Neural progenitor cell (in vitro differentiated cells): ENCODE results near the gene STAT3. TPM values are rescaled to one million over a fixed set of nuclear protein-coding genes. Genes with fewer than 3 reads are reported as not detected.
"Not testable (repeated sequence)": the region's sequence is repeated elsewhere in the genome, so short reads cannot be mapped to it uniquely, and the experiment has no call there.

Experiments
- DNase-seq: peaks from one replicate; pipeline ENCODE4 v3.0.0-alpha.2; 2016; ENCODE audit warnings: low spot score
- H2AFZ ChIP-seq: fragments of 200-600 bp; sonication (generic); replicated peaks from 2 replicates; pipeline ENCODE4 v1.6.1; 2016; ENCODE audit warnings: antibody characterized with exemption
- H3F3A ChIP-seq: fragments of 200-600 bp; sonication (generic); 2 replicates; pipeline ENCODE4 v1.6.1; 2016; ENCODE audit warnings: antibody characterized with exemption, low read depth
- H3K27ac ChIP-seq: fragments of 200-600 bp; sonication (generic); 2 replicates; pipeline ENCODE4 v1.5.1; 2016; ENCODE audit warnings: mild to moderate bottlenecking
- H3K27me3 ChIP-seq: fragments of 200-600 bp; sonication (generic); 2 replicates; pipeline ENCODE4 v1.6.1; 2016; ENCODE audit warnings: mild to moderate bottlenecking, moderate library complexity
- H3K36me3 ChIP-seq: fragments of 200-600 bp; sonication (generic); 2 replicates; pipeline ENCODE4 v1.5.1; 2016
- H3K4me1 ChIP-seq: fragments of 200-600 bp; sonication (generic); 2 replicates; pipeline ENCODE4 v1.6.1; 2016; ENCODE audit warnings: mixed run types
- H3K4me2 ChIP-seq: fragments of 200-600 bp; sonication (generic); 2 replicates; pipeline ENCODE4 v1.6.1; 2016
- H3K4me3 ChIP-seq: fragments of 200-600 bp; sonication (generic); 2 replicates; pipeline ENCODE4 v1.5.1; 2016
- H3K79me2 ChIP-seq: fragments of 200-600 bp; sonication (generic); 2 replicates; pipeline ENCODE4 v1.6.1; 2016; ENCODE audit warnings: low read depth
- H3K9ac ChIP-seq: fragments of 200-600 bp; sonication (generic); 2 replicates; pipeline ENCODE4 v1.6.1; 2016
- H3K9me3 ChIP-seq: fragments of 200-600 bp; sonication (generic); 2 replicates; pipeline ENCODE4 v1.5.1; 2016; ENCODE audit warnings: low read depth
- H4K20me1 ChIP-seq: fragments of 200-600 bp; sonication (generic); 2 replicates; pipeline ENCODE4 v1.6.1; 2016; ENCODE audit warnings: low read depth
- H3K27ac Mint-ChIP-seq: 3 replicates; pipeline ENCODE4 v1.8.0; 2021; ENCODE audit warnings: mixed read lengths
- H3K27me3 Mint-ChIP-seq: 2 replicates; pipeline ENCODE4 v1.8.0; 2022; ENCODE audit warnings: low read depth, mild to moderate bottlenecking, inconsistent platforms, moderate library complexity, mixed read lengths; ENCODE audit not compliant: insufficient read depth
- H3K36me3 Mint-ChIP-seq: 3 replicates; pipeline ENCODE4 v1.8.0; 2021; ENCODE audit warnings: mixed read lengths
- H3K4me1 Mint-ChIP-seq: 3 replicates; pipeline ENCODE4 v1.8.0; 2021; ENCODE audit warnings: mixed read lengths
- H3K4me3 Mint-ChIP-seq: 3 replicates; pipeline ENCODE4 v1.8.0; 2021; ENCODE audit warnings: mild to moderate bottlenecking, moderate library complexity, mixed read lengths
- H3K9me3 Mint-ChIP-seq: 3 replicates; pipeline ENCODE4 v1.8.0; 2020; ENCODE audit warnings: mixed read lengths
- CTCF ChIP-seq: fragments of 200-600 bp; sonication (generic); IDR thresholded peaks from 2 replicates; pipeline ENCODE4 v1.5.1; 2017; ENCODE audit warnings: antibody characterized with exemption, mild to moderate bottlenecking
- EZH2 ChIP-seq: fragments of 200-600 bp; sonication (generic); IDR thresholded peaks from 2 replicates; pipeline ENCODE4 v1.6.1; 2017; ENCODE audit warnings: antibody characterized with exemption, mild to moderate bottlenecking, moderate library complexity
- EZH2phosphoT487 ChIP-seq: fragments of 200-600 bp; sonication (generic); IDR thresholded peaks from 2 replicates; pipeline ENCODE4 v1.6.1; 2017; ENCODE audit warnings: antibody characterized with exemption
- total RNA-seq: library from RNA; depleted of rRNA; stranded (reverse); fragments of >200 nt; gene quantifications from 2 replicates; pipeline ENCODE4 v1.2.3, GENCODE V29; 2015; ENCODE audit warnings: low replicate concordance

Gene STAT3
- total RNA-seq, 1 donor from 2014 or later, result 54.9 TPM

- peak; percentile 97 for DNase-seq
- peaks cover 3% of the 10 kb centered on the region for H3K36me3 Mint-ChIP-seq
- H3K27ac Mint-ChIP-seq, result no peak overlapping the region
- Histone ChIP-seq H3K27me3 (no peaks in the 10 kb centered on the region), H4K20me1 (no peaks in the 10 kb centered on the region), H3K9me3 (no peaks in the 10 kb centered on the region), H3K27ac (no peak overlapping the region), H3K9ac (no peak overlapping the region), H3F3A (peaks cover 11% of the 10 kb centered on the region), H3K36me3 (peaks cover 7% of the 10 kb centered on the region), H2AFZ (no peak overlapping the region), H3K79me2 (peaks cover 3% of the 10 kb centered on the region), H3K4me3 (no peak overlapping the region), H3K4me2 (no peak overlapping the region), H3K4me1 (peaks cover 5% of the 10 kb centered on the region)
- H3K27me3 Mint-ChIP-seq, result no peaks in the 10 kb centered on the region
- TF ChIP-seq EZH2phosphoT487 (no peak), CTCF (peak; percentile 100), EZH2 (no peak)
- no peaks in the 10 kb centered on the region for H3K9me3 Mint-ChIP-seq
- no peak overlapping the region for H3K4me3 Mint-ChIP-seq
- peaks cover 4% of the 10 kb centered on the region for H3K4me1 Mint-ChIP-seq
Measured at GRCh38 chr17:42322382-42323267, 65.6 kb downstream of the STAT3 start.

GRCh38 chr17:42321555-42321954 is 66.7 kb downstream of the STAT3 start:
- H2AFZ ChIP-seq, result no peak overlapping the region
- H3K36me3 ChIP-seq, result peaks cover 7% of the 10 kb centered on the region
- no peaks in the 10 kb centered on the region for H3K27me3 ChIP-seq
- no peak overlapping the region for H3K27ac ChIP-seq
- H3K9me3 Mint-ChIP-seq, result no peaks in the 10 kb centered on the region
- peaks cover 7% of the 10 kb centered on the region for H3K4me1 Mint-ChIP-seq
- TF ChIP-seq CTCF (no peak), EZH2 (no peak), EZH2phosphoT487 (no peak)
- H3K4me3 ChIP-seq, result no peak overlapping the region
- H3K27me3 Mint-ChIP-seq, result no peaks in the 10 kb centered on the region
- H3K4me3 Mint-ChIP-seq, result no peak overlapping the region
- H3K36me3 Mint-ChIP-seq, result peaks cover 10% of the 10 kb centered on the region
- H3K27ac Mint-ChIP-seq, result no peak overlapping the region
- H3F3A ChIP-seq, result peaks cover 9% of the 10 kb centered on the region
- H4K20me1 ChIP-seq, result no peaks in the 10 kb centered on the region
- H3K9ac ChIP-seq, result no peak overlapping the region
- DNase-seq, result no peak
- H3K4me1 ChIP-seq, result peaks cover 5% of the 10 kb centered on the region
- H3K79me2 ChIP-seq, result no peaks in the 10 kb centered on the region
- no peak overlapping the region for H3K4me2 ChIP-seq
- no peaks in the 10 kb centered on the region for H3K9me3 ChIP-seq

- not testable (repeated sequence) for H3K4me3 ChIP-seq, DNase-seq, H2AFZ ChIP-seq, H3K4me2 ChIP-seq, H3K4me3 Mint-ChIP-seq, H3K27me3 Mint-ChIP-seq, H3K27ac ChIP-seq, H3K36me3 ChIP-seq, H3K9ac ChIP-seq, H4K20me1 ChIP-seq, H3K27ac Mint-ChIP-seq, H3K9me3 Mint-ChIP-seq, H3K79me2 ChIP-seq, H3K27me3 ChIP-seq, H3K4me1 ChIP-seq, H3K9me3 ChIP-seq
- Mint-ChIP-seq H3K36me3 (peaks cover 16% of the 10 kb centered on the region), H3K4me1 (peaks cover 13% of the 10 kb centered on the region)
- peaks cover 15% of the 10 kb centered on the region for H3F3A ChIP-seq
Measured at GRCh38 chr17:42317967-42318366, 70.3 kb downstream of the STAT3 start.

- Histone ChIP-seq H3K27ac (no peak overlapping the region), H3K79me2 (no peaks in the 10 kb centered on the region), H3K36me3 (peaks cover 5% of the 10 kb centered on the region), H3K9ac (no peak overlapping the region), H3K4me1 (peaks cover 6% of the 10 kb centered on the region), H4K20me1 (no peaks in the 10 kb centered on the region), H3K9me3 (no peaks in the 10 kb centered on the region), H2AFZ (no peak overlapping the region), H3K4me2 (no peak overlapping the region), H3K27me3 (no peaks in the 10 kb centered on the region), H3K4me3 (no peak overlapping the region), H3F3A (peaks cover 18% of the 10 kb centered on the region)
- H3K4me1 Mint-ChIP-seq, result peaks cover 10% of the 10 kb centered on the region
- no peak overlapping the region for H3K4me3 Mint-ChIP-seq
- H3K27me3 Mint-ChIP-seq, result no peaks in the 10 kb centered on the region
- DNase-seq, result no peak
- H3K9me3 Mint-ChIP-seq, result no peaks in the 10 kb centered on the region
- no peak overlapping the region for H3K27ac Mint-ChIP-seq
- peaks cover 16% of the 10 kb centered on the region for H3K36me3 Mint-ChIP-seq
- TF ChIP-seq EZH2 (no peak), EZH2phosphoT487 (no peak), CTCF (no peak)
Measured at GRCh38 chr17:42317266-42317845, 70.9 kb downstream of the STAT3 start.
